ENCODE results near the gene TUBA4B. TPM values are rescaled to one million over a fixed set of nuclear protein-coding genes. Genes with fewer than 3 reads are reported as not detected.

The TUBA4B gene
- total RNA-seq, 1 experiment from 2014 or later, result not detected

GRCh38 chr2:219213486-219214071, 39.5 kb upstream of the TUBA4B start:
- DNase-seq, result no peak
- Histone ChIP-seq H2AK5ac (ENCODE audit: insufficient read length, low read length) (no peak overlapping the region), H2BK15ac (ENCODE audit: low read depth, low read length) (no peak overlapping the region), H3K14ac (ENCODE audit: insufficient read depth, low read length) (no peak overlapping the region), H3K18ac (ENCODE audit: insufficient read length, low read depth, low read length) (no peak overlapping the region), H2BK20ac (ENCODE audit: low read depth, low read length, poor library complexity, severe bottlenecking) (no peak overlapping the region), H4K5ac (ENCODE audit: insufficient read length, low read depth, low read length) (no peak overlapping the region), H2AFZ (ENCODE audit: low read length) (no peak overlapping the region), H3K27ac (ENCODE audit: insufficient read length, low read depth, low read length) (no peak overlapping the region), H4K91ac (ENCODE audit: insufficient read length, low read depth, low read length) (no peak overlapping the region), H2BK12ac (ENCODE audit: insufficient read length, low read depth, low read length) (no peak overlapping the region), H3K4me2 (ENCODE audit: insufficient read depth, insufficient read length, low read length) (no peak overlapping the region), H3T11ph (ENCODE audit: low read length) (no peak overlapping the region), H3K27me3 (ENCODE audit: insufficient read depth, low read length) (no peaks in the 10 kb centered on the region), H3K56ac (ENCODE audit: insufficient read length, low read depth, low read length) (no peak overlapping the region), H3K79me2 (ENCODE audit: insufficient read depth, low read length) (no peaks in the 10 kb centered on the region), H3K23ac (ENCODE audit: insufficient read length, low read depth, low read length) (no peak overlapping the region), H3K79me1 (ENCODE audit: insufficient read depth, low read depth, low read length, poor library complexity, severe bottlenecking) (no peaks in the 10 kb centered on the region), H2BK120ac (ENCODE audit: low read depth, low read length, poor library complexity, severe bottlenecking) (no peak overlapping the region), H3K23me2 (ENCODE audit: insufficient read length, low read depth, low read length, poor library complexity, severe bottlenecking) (peaks cover 7% of the 10 kb centered on the region), H4K20me1 (ENCODE audit: control insufficient read depth, insufficient read depth, insufficient read length) (no peaks in the 10 kb centered on the region), H3K9ac (ENCODE audit: extremely low read depth, insufficient read length, low read length) (no peak overlapping the region), H3K4ac (ENCODE audit: low read depth, low read length) (no peak overlapping the region), H3K4me1 (ENCODE audit: insufficient read depth, low read length) (no peaks in the 10 kb centered on the region), H2BK5ac (ENCODE audit: insufficient read length, low read length) (no peak overlapping the region), H3K9me3 (ENCODE audit: control insufficient read depth, low read depth, low read length) (no peaks in the 10 kb centered on the region), H4K8ac (replicated peaks; ENCODE audit: insufficient read length, low read depth, low read length) (no peak overlapping the region)
- Mint-ChIP-seq H3K27me3 (ENCODE audit: low read depth) (no peaks in the 10 kb centered on the region; the same call in 1 of the 2 replicates), H3K4me1 (peaks cover 11 to 17% of the 10 kb centered on the region in 2 experiments), H3K27ac (peak overlapping the region in 1 of 3 experiments; percentile 25; a peak in 1 of 7 replicates), H3K9me3 (no peaks in the 10 kb centered on the region), H3K36me3 (ENCODE audit: insufficient read depth in 1 of 3, low read depth in 3 of 3) (peaks cover 15 to 67% (median 60%) of the 10 kb centered on the region in 3 experiments), H3K4me3 (no peak overlapping the region)
- no CpG with 5 or more reads among the region's 10 CpGs for WGBS (ENCODE audit: extremely low coverage, insufficient read length, low lambda C conversion rate)
- no peak for TF ChIP-seq CTCF (conservative IDR thresholded peaks at IDR 0.05)
